HG03039 (cell line): ENCODE data around the gene TTC3.

Experiments
- ATAC-seq: cut with Tn5 transposase; IDR thresholded peaks from one replicate; pipeline ENCODE4 v1.9.1; 2021; ENCODE audit warnings: mild to moderate bottlenecking, moderate library complexity; ENCODE audit not compliant: unreplicated experiment

TTC3 gene

DNA sequence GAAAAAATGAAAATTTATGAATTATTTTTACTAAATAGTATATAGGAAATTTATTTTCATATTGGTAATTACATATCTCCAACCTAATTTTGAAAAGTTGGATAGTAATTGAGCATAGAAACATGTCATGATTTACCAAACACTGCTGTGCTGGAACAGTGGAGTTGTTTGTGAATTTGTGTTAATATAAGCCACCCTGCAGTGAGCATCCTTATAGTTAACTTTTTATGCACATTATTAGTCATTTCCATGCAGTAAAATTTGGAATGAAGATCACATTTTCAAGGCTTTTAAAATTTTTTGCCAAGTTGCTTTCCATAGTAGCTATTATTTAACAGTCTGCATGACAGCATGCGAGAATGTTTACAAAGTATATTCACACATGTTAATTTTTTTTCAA, 115.8 kb downstream of the TTC3 start:
- no peak for ATAC-seq

DNA sequence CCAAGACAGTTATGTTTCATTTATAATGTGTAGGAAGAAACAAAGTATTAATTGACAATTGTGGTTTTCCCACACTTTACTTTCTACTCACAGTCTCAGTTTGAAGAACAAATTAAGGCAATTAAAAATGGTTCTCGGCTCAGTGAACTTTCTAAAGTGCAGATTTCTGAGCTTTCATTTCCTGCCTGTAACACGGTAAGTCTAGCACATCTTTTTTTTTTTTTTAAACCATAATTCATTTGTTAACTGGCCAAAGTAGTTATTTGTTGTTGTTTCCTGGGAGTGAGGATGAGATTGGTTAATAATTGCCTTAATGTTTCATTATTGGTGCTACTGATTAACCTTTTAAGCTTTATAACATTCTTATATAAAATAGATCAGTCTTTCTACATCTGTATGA, 119.0 kb downstream of the TTC3 start:
- ATAC-seq: no peak

DNA sequence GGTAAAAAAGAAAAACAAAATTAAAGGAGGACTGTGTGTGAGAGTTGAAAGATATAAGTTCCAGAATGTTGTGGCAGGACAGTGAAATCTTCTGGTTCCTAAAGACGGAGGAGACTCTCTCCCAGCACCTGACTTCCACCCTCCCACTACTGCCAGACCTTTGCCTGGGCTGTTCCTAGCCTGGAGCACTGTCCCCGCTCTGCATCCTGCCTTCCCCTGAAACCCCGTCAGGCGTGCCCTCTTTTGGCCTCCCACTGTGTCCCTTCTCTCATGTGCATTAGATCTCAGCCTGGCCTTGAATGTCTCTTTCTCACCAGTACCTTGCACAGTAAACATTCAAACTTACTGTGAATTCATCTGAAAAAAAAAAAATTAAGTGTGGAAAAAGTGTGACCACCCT, 120.0 kb downstream of the TTC3 start:
- no peak for ATAC-seq

DNA sequence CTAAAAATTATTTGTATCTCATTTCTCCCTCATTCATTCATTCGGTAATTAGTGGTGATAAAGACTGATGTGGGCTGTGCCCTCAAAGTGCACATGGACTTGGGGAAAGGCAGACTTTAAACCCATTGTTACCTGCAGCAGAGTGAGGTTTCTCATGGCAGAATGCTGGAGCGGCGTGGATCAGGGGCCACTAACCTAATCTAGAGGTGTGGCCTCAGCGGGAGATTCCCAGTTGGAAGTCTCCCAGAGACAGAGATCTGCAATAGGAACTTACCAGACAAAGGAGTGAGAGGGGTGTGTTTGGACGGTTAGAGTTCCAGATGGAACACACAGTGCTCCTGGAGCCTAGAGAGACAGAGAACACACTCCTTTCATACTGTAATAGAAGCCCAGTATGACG, 120.6 kb downstream of the TTC3 start:
- ATAC-seq: no peak

DNA sequence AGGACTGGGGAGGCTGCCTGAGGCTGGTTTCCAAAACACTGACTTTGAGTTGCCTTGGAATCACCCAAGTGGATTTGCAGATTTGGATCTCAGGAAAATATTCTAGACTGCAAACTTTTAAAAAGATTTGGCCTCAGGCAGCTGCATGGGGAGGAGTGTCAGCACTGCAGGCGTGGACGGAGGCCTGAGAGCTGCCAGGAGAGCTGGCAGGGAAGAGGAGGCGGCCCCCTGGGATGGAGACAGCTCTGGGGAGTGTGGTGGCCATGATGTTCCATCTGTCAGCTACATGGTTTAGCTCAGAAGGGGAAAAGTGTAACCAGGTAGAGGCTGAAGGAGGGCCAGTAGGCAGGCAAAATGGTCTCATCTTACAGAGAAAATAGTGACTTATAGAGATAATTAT, 122.0 kb downstream of the TTC3 start:
- no peak for ATAC-seq

DNA sequence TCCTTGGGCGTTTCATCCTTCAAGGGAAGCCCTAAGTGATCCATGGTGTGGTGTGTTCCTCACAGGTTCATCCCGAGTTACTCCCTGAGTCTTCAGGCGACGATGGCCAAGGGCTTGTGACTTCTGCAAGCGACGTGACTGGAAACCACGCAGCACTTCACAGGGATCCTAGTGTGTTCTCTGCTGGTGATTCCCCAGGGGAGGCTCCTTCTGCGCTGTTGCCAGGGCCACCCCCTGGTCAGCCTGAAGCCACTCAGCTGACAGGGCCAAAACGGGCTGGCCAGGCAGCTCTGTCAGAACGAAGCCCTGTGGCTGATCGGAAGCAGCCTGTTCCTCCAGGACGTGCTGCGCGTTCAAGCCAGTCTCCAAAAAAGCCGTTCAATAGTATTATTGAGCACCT, 122.6 kb downstream of the TTC3 start:
- ATAC-seq: no peak

DNA sequence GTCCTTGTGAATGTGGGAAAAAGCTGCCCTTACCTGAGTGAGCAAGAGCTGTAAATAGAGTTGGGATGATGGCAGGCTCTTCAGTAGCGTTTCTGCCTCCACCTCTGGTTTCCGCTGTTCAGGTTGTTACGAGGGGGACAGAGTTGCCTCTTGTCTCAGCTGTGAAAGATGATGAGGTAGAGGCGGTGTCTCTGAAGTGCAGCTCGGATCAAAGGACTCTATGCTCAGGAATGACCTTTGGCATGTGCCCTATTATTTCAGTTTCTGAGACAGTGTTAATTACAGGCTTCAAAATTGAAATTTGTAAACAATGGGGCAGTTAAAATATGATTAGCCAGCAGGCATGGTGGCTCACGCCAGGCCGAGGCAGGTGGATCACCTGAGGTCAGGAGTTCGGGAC, 123.8 kb downstream of the TTC3 start:
- ATAC-seq: no peak

DNA sequence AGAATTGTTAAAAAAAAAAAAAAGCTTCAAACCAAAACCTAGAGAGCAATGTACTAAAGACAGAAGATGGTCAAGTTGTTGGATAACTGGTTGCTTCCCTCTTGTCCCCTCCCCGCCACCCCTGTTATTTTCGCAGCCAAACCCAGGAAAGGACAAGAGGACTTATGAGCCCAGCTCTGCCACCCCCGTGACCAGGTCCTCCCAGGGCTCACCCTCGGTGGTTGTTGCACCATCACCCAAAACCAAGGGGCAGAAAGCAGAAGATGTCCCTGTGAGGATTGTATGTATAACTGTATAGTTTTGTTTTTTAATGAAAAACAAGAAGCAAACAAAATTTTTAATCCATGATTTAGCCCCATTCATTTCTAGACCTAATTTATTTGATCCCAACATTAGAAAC, 124.7 kb downstream of the TTC3 start:
- ATAC-seq: no peak

DNA sequence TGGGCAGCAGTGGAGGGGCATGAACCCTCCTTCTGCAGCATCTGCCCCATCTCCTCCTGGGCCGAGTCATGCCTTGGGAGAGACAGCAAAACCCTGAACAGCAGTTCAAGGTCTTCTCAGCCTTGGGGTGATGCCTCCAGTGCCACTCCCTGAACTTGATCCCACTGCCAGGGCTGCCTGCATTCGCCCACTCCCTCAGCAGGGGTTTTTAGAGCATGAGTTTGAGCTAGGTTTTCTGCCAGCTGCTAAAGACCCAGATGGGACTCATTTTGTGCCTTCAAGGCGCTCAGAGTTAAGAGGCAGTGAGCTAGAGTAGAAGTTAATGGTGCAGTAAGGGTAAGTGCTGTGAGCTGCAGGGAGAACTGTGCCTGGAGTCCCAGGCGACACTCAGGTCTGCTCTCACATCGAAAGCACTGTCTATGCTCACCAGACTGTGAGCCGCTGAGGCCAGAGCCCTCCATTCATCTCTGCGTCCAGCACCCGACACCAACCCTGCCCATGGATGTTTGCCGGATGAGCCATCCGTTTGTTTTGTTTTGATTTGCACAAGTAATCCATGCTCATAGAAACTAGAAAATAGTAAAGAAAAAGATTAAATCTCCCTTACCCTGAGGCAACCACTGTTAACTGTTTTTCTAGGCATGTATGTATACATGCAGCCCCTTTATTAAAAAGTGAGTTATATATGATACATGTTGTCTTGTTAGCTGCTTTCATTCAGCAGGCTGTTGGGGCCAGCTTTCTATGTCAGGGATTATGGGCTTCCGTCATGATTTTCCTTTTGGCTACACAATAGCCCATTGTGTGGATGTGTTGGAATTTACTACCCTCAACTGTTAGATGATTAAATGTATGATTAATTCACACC, 126.2 kb downstream of the TTC3 start:
- ATAC-seq: no peak

DNA sequence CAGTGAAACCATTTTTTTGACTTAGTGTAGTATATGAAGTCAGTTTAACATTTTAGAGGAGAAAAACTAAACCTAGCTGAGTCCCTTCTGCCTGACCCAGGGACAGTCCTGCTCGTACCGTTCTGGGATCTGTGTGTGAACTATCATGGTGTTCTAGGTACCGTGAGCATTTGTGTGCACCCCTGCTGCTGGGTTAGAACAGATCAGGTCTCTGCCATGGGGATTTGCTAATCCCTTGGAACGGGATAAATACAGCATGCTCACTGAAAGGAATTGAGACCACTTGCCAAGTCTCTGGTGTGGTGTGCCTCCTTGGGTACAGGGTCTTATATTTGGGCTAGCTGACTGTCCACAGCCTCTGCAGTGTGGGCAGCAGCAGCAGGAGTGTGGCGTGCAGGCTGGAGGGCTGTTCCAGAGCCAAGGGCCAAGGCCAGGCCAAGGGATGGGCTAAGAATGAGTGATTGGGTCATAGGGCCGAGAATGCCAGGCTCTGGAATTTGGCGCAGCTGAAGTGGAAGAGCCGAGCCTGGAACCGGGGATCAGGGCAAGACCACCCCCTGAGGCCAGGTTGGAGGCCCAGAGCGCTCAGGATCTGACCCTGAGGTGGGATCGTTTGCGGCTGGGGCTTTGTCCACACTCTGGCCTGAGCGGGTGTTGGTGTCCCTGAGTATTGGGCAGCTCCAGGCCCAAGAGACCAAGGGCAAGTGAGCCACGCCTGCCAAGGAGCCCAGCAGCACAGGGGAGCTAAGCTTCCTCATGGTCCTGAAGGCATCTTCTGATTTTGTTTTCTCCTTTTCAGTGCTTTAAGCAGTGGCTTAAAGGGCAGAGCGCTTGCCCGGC, 127.8 kb downstream of the TTC3 start:
- no peak for ATAC-seq

DNA sequence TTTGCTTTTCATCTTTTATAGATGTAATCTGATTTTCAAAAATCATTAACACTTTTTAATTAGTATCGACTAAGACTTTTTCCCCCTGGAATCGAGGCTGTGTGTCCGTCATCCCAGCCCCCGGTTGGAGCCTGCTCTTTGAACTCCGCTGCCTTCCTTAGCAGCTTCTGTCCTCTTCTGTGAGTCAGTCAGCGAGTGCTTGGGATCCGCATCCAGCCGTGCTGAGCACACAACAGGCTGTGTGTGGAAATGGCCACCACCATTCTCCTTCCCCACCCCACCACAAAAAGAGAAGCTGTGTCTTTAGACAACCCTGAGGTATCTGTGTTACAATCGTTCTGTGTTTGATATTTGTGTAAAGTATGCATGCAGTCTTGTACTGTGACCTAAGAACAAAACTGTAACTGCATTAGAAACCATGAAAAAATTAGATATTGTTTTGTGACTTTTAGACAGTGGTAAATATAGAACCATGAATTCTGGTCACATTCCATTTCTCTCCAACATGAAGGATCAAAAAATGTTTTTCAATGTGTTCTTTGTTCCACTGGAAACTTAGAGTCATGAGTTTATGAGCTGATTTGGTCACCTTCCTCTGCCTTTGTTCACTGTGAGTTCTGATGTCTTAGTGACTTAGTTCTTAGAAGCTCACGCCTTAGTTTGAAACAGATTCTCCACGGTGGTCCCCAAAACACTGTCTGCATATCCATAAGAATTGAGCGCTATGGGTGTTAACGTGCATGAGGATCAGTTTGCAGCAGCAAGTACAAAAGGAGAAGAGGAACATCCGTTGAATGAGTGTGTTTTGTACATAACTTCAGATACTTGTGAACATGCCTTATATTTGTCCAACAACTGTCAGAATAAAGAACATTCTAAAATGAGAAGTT, 129.4 kb downstream of the TTC3 start:
- no peak for ATAC-seq

DNA sequence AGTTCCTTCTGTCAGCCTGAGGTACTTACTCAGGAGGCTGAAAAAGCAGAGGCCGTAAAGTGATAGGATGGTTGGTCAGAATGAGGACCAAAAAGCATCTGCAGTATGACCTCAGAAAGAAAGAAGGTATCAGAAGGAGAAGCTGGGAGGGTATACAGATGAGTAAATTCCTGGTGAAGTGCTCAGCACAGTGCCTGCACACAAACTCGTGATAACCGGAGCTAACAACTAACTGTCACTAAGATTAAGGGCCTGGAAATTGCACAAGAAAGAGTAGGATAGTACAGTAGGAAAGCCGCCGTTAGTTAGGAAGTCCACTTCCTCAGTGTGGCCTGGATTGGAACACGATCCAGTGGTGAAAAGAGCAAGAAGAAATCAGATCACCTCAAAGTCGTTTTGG, 131.5 kb downstream of the TTC3 start:
- no peak for ATAC-seq

DNA sequence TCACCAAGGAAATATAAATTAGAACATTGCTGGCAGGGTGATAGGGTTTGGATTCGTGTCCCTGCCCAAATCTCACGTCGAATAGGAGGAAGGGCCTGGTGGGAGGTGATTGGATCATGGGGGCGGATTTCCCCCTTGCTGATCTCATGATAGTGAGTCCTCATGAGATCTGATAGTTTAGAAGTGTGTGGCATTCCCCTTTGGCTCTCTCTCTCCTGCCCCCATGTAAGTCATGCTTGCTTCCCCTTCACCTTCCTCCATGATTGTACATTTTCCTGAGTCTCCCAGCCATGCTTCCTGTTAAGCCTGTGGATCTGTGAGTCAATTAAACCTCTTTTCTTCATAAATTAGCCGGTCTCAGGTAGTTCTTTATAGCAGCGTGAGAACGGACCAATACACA, 133.4 kb downstream of the TTC3 start:
- no peak for ATAC-seq

DNA sequence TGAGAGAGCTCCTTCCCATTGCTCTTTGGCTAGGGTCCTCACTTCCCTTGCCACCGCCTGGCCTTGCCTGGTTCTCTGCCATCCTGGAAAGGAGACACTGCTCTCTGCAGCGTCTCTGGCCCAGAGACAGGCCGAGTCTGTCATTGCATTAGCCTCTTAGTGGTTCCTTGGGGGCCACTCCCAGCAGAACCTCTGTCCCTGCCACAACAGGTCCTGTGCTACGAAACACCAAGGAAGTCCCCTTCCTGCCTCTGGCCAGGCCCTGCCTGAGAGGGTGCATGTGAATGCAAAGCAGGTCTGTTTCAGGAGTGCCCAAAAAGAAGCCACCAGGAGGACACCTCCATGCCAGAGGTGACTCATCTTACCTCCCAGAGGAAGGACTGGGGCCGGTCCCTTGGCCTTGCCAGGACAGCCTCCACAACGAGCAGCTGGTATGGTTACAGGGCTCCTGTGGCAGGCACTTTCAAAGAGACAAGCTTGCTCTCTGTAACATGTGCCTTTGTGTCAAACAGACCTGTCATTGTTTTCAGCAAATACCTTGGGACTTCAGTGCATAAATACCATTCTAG, 134.5 kb downstream of the TTC3 start:
- peak; percentile 45 for ATAC-seq

DNA sequence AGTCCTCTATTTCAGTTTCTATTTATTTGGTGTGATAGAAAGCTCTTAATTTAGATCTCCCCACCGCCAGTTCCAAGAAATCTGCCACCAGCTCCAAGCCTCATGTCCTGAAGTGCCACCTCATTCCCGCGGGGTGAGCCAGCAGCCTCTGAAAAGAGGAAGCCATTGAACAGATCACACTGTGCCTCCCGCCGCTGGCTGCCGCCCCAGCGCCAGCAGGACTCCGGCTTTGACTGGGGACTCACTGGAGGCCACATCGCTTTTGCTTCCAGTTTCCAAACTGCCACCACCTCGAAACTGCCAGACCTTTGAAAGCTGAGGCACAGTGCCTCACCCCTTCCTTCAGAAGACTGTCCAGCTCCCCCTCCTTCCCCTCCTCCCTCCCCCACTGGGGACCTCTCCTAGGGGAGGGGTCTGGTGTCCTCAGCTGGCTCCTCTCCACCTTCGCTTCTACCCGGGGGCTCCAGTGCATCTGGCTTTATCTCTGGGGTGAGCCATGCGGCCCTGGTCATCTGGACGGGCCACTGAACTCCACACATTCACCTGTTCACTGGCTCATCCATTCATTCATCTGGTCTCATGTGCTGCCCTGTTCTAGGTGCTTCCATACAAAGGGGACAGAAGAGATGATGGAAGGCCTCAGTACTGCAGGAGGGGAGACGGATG, 135.1 kb downstream of the TTC3 start:
- ATAC-seq: peak; percentile 50

DNA sequence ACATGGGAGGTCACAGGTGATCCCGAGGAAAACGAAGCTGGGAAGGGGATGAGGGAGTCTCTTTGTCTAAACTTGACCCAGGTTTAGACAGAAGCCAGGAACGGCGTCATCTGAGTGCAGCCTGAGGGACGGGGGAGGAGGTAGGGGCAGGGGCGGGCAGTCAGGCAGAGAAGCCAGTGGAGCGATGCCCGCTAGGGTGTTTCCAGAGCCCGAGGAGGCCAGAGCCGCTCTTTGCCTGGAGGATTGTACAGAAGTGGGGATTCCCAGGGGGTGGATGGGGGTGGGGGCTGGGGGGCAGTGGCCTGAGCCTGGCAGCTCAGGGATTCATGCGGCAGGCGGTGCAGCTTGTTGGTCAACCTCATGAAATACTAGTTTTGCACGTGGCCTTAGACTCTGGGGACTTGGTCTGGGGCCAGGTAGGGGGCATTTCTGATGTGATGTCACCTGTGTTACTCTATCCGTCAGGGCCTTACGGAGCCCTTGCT, 135.7 kb downstream of the TTC3 start:
- ATAC-seq: peak; percentile 25

DNA sequence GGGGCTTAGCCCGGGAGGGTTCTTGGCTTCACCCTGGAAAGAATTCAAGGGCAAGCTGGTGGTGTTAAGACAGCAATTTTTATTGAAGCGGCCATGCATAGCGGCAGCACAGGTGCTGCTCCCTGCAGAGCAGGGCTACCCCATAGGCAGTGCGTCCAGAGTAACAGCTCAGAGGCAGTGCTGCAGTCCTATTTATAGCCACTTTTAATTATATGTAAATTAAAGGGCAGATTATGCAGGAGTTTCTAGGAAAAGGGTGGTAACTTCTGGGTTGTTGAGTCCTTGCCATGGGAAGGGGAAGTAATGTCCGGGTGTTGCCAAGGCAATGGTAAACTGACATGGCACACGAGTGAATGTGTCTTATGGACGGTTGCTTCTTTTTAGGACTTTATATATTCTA, 137.1 kb downstream of the TTC3 start:
- no peak for ATAC-seq

DNA sequence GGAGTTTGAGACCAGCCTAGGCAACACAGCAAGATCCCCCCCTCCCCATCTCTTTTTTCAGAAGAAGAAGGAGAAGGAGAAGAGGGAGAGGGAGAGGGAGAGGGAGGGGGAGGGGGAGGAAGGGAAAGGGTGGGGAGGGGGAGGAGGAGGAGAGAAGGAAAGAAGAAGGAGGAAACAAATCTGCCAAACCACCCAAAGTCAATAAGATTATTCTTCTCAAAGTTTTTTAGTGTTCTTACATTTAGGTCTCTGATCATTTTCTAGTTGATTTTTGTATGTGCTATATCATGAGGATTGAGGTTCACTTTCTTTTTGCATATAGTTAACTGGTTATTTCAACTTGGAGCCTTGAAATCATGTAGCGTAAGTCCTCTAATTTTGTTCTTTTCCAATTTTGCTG, 137.7 kb downstream of the TTC3 start:
- no peak for ATAC-seq

DNA sequence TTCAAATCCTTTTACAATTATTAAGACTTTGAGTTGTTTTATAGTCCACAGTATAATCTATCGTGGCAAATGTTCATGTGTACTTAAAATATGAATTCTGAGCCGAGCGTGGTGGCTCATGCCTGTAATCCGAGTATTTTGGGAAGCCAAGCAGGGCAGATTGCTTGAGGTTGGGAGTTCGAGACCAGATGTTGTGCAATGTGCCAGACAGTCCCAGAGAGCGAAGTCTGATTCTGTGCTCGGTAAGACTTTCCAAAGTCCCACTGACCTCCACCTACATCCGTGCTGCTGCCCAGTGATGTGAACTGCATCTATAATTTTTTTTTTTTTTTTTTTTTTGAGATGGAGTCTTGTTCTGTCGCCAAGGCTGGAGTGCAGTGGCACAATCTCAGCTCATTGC, 141.9 kb downstream of the TTC3 start:
- ATAC-seq: no peak

DNA sequence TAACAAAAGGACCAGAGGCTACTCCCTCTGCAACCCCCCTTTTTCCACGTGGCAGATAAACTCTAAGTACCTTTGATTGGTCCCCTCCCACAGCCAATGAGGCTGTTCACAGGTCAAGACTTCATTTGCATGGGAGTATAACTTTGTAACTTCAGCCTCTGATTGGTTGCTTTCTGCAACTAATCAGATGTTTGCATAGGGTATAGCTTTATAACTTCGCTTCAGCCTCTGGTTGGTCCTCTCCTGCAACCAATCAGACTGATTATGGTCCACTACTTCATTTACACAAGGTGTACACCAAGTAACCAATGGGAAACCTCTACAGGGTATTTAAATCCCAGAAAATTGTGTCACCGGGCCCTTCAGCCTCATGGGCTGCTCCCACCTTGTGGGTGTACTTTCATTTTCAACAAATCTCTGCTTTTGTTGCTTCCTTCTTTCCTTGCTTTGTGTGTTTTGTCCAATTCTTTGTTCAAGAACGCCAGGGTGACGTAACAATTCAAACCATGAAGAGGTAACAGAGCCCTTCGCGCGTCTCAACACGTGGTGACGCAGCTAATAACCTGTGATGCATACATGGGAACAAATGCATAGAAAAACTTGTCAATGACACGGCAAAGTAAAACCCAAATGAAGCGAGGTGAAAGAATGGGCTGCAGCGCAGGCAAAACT, 146.8 kb downstream of the TTC3 start:
- no peak for ATAC-seq
